Adrenal gland (tissue), 5 donors: ENCODE measurements around the gene NF1.

Source experiments
- POLR2A ChIP-seq, 2 donors: fragments of 450-650 bp; IDR thresholded peaks; one replicate each; pipeline ENCODE4 v1.6.1; 2017; ENCODE audit warnings: antibody characterized with exemption in 2 of 2, mild to moderate bottlenecking in 2 of 2, moderate library complexity in 1 of 2
- TF ChIP-seq, protein P1 (sequence below), 6 experiments: fragments of 450-650 bp in 4 of 6; fragments of 200-600 bp in 2 of 6; sonication (generic) in 1 of 6; IDR thresholded peaks; 1 replicate in 5 of 6; 2 replicates in 1 of 6; pipeline versions ENCODE4 v1.5.1 to v1.8.0; 2016 to 2021; ENCODE audit warnings: antibody characterized with exemption in 6 of 6, mild to moderate bottlenecking in 2 of 6, moderate library complexity in 1 of 6
- donor health status: DM: no; HTN: no; CAD: no.

DNA sequence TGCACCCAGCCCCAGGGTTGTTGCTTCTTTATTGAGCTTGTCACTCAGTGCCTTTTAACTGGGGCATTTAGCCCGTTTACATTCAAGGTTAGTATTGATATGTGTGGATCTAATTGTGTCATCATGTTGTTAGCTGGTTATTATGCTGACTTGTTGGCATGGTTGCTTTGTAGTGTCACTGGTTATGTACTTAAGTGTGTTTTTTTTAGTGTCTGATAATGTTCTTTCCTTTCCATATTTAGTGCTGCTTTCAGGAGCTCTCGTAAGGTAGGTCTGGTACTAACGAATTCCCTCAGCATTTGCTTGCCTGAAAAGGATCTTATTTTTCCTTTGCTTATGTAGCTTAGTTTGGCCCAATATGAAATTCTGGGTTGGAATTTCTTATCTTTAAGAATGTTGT is 33.5 kb downstream of the NF1 start:
- TF ChIP-seq, protein P1, sequence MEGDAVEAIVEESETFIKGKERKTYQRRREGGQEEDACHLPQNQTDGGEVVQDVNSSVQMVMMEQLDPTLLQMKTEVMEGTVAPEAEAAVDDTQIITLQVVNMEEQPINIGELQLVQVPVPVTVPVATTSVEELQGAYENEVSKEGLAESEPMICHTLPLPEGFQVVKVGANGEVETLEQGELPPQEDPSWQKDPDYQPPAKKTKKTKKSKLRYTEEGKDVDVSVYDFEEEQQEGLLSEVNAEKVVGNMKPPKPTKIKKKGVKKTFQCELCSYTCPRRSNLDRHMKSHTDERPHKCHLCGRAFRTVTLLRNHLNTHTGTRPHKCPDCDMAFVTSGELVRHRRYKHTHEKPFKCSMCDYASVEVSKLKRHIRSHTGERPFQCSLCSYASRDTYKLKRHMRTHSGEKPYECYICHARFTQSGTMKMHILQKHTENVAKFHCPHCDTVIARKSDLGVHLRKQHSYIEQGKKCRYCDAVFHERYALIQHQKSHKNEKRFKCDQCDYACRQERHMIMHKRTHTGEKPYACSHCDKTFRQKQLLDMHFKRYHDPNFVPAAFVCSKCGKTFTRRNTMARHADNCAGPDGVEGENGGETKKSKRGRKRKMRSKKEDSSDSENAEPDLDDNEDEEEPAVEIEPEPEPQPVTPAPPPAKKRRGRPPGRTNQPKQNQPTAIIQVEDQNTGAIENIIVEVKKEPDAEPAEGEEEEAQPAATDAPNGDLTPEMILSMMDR (IDR thresholded peaks at IDR 0.05), result no peak
- TF ChIP-seq POLR2A (IDR thresholded peaks at IDR 0.05), result no peak
